Heart left ventricle (tissue), 13 donors: ENCODE data around the gene C2orf76.

Experiments
- CTCF ChIP-seq, 12 donors: fragments of 200-600 bp; sonication (generic) in 4 of 12; IDR thresholded peaks; one replicate each; pipeline versions ENCODE4 v1.5.0 to v1.8.0; 2018 to 2022; ENCODE audit warnings: antibody characterized with exemption in 12 of 12, mild to moderate bottlenecking in 5 of 12
- POLR2A ChIP-seq, 2 donors: fragments of 450-650 bp; IDR thresholded peaks; one replicate each; pipeline ENCODE4 v1.6.1; 2017; ENCODE audit warnings: antibody characterized with exemption in 2 of 2, mild to moderate bottlenecking in 2 of 2, moderate library complexity in 2 of 2
- donor health status: ischemic (EF 13 %, LVEDD 7.1; RV severe dilation, severe dysfunction).
- donor health status: DM: no; HTN: yes; CAD: no.
- donor health status: DM: no; HTN: no; CAD: no.
- donor health status: ischemic (EF 25% LVEDD 6.9; RV normal size, moderate dysfunction).
- donor health status: ischemic (EF 25% LVEDD 5.7; RV mildly dilated, moderate dysfunction).
- donor health status: ischemic (EF 35%, LVEDD 5.7; RV mildly dilated, moderate dysfunction).
- donor health status: nonischemic (EF 11% LVEDD 7.7; RV severe dilation, severe dysfunction).
- donor health status: DM: yes; HTN: yes; CAD: no.
- donor health status: PGD.
- donor health status: ischemic (EF 29% LVEDD 5.4; RV normal size, mild dysfunction).
- donor health status: nonischemic (EF 23%, LVEDD 6.1; RV moderate dilation, normal function).

- TF ChIP-seq CTCF (IDR thresholded peaks at IDR 0.05) (no peak), POLR2A (IDR thresholded peaks at IDR 0.05) (no peak)
Observed at GRCh38 chr2:119278946-119279345, 87.7 kb downstream of the C2orf76 start.
